Thoracic aorta (tissue), 2 donors: ENCODE results near the gene AFTPH. TPM values are rescaled to one million over a fixed set of nuclear protein-coding genes. Genes with fewer than 3 reads are reported as not detected.

Experiments used
- ATAC-seq: fragments of 150-250 bp; one replicate; pipeline ENCODE4 v1.8.0; 2017; ENCODE audit warnings: low read depth; ENCODE audit not compliant: insufficient number of reproducible peaks, low FRiP score
- DNase-seq: peaks from one replicate; pipeline ENCODE4 v3.0.0-alpha.2; 2020; ENCODE audit warnings: low spot score
- H3K27ac ChIP-seq, 2 donors: fragments of 200-600 bp; sonication (generic); 1 replicate in 1 of 2; 2 replicates in 1 of 2; pipeline ENCODE4 v1.5.1; 2016; ENCODE audit warnings: mild to moderate bottlenecking in 2 of 2, moderate library complexity in 2 of 2
- H3K27me3 ChIP-seq: fragments of 200-600 bp; sonication (generic); replicated peaks from 2 replicates; pipeline ENCODE4 v1.6.0; 2016; ENCODE audit warnings: mild to moderate bottlenecking; ENCODE audit not compliant: insufficient read depth
- H3K36me3 ChIP-seq: fragments of 200-600 bp; sonication (generic); one replicate; pipeline ENCODE4 v1.5.1; 2016
- H3K4me1 ChIP-seq, 2 donors: fragments of 200-600 bp; sonication (generic); 1 replicate in 1 of 2; 2 replicates in 1 of 2; pipeline versions ENCODE4 v1.5.1 to v1.6.0; 2016; ENCODE audit warnings: low read depth in 2 of 2, mild to moderate bottlenecking in 1 of 2; ENCODE audit not compliant: control insufficient read depth in 1 of 2
- H3K4me3 ChIP-seq: fragments of 200-600 bp; sonication (generic); 2 replicates; pipeline ENCODE4 v1.5.1; 2016; ENCODE audit warnings: mild to moderate bottlenecking
- H3K9me3 ChIP-seq: fragments of 200-600 bp; sonication (generic); 2 replicates; pipeline ENCODE4 v1.5.1; 2016
- CTCF ChIP-seq: fragments of 200-600 bp; sonication (generic); IDR thresholded peaks from one replicate; pipeline ENCODE4 v1.5.1; 2019; ENCODE audit warnings: antibody characterized with exemption
- total RNA-seq, 2 donors: library from RNA; depleted of rRNA; stranded (reverse); fragments of >200 nt; gene quantifications; one replicate each; pipeline versions ENCODE4 v1.1.0 to v1.2.3, GENCODE V29; 2016

The AFTPH gene
- total RNA-seq, 2 donors from 2014 or later, result 27.3 to 32.1 TPM

DNA sequence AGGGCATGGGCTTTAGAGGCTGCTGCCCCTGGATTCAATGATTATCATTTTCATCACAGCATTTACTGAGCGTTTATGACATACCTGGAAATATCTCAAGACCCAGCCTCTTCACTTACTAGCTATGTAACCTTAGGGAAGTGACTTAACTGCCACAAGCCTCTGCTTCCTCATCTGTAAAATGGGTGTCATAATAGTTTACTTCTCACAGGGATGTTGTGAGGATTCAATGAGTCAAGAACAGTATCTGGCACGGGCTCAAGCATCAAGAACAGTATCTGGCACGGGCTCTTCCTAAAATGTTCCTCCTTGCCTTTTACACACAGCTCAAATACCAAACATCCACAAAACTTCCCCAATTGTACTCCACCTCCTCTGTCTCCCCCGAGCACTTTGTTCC, 38.8 kb upstream of the AFTPH start:
- Histone ChIP-seq H3K9me3 (no peaks in the 10 kb centered on the region), H3K4me1 (peaks cover 0 to 4% of the 10 kb centered on the region in 2 donors), H3K4me3 (no peak overlapping the region), H3K27ac (no peak overlapping the region), H3K36me3 (no peaks in the 10 kb centered on the region), H3K27me3 (no peaks in the 10 kb centered on the region)
- no peak for ATAC-seq
- TF ChIP-seq CTCF, result no peak
- no peak for DNase-seq

DNA sequence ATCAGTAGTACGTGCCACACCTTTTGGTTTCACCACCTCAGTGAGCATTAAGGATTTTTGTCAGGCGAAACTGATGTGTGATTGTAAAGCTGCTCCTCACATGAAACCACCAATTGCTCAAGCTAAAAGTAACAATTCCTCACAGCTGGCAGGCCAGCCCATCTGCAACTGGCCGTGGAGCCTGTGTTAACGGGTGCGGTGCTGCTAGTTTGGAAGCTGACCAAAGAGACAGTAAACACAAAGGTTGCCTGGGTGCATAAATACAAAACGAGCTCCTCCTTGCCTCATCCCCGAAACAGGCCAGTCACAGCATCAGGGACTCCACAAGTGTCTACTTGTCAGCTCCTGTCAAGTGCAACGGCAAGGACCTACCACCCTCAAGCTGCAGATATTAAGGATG, 38.2 kb upstream of the AFTPH start:
- Histone ChIP-seq H3K9me3 (no peaks in the 10 kb centered on the region), H3K27ac (no peak overlapping the region), H3K36me3 (no peaks in the 10 kb centered on the region), H3K27me3 (no peaks in the 10 kb centered on the region), H3K4me1 (peaks cover 0 to 9% of the 10 kb centered on the region in 2 donors), H3K4me3 (no peak overlapping the region)
- ATAC-seq (no peak), DNase-seq (no peak)
- no peak for TF ChIP-seq CTCF

- Histone ChIP-seq H3K4me1 (peaks cover 0 to 24% of the 10 kb centered on the region in 2 donors), H3K27ac (no peak overlapping the region), H3K36me3 (no peaks in the 10 kb centered on the region), H3K9me3 (no peaks in the 10 kb centered on the region), H3K4me3 (no peak overlapping the region), H3K27me3 (no peaks in the 10 kb centered on the region)
- ATAC-seq, result no peak
- no peak for DNase-seq
- TF ChIP-seq CTCF, result no peak
Measured at GRCh38 chr2:64487256-64488049, 36.7 kb upstream of the AFTPH start.

- peak; percentile 91 for TF ChIP-seq CTCF
- ATAC-seq (no peak), DNase-seq (no peak)
- Histone ChIP-seq H3K9me3 (no peaks in the 10 kb centered on the region), H3K4me3 (no peak overlapping the region), H3K36me3 (no peaks in the 10 kb centered on the region), H3K27ac (no peak overlapping the region), H3K4me1 (peaks cover 0 to 26% of the 10 kb centered on the region in 2 donors), H3K27me3 (no peaks in the 10 kb centered on the region)
Measured at GRCh38 chr2:64488050-64488974, 35.8 kb upstream of the AFTPH start.
